Measurements from ENCODE around the gene EDEM1. TPM values are rescaled to one million over a fixed set of nuclear protein-coding genes. Genes with fewer than 3 reads are reported as not detected.
"Not testable (repeated sequence)": the region's sequence is repeated elsewhere in the genome, so short reads cannot be mapped to it uniquely, and the experiment has no call there.

Gene EDEM1
- total RNA-seq, 1 donor from 2014 or later = 62.7 TPM

DNA sequence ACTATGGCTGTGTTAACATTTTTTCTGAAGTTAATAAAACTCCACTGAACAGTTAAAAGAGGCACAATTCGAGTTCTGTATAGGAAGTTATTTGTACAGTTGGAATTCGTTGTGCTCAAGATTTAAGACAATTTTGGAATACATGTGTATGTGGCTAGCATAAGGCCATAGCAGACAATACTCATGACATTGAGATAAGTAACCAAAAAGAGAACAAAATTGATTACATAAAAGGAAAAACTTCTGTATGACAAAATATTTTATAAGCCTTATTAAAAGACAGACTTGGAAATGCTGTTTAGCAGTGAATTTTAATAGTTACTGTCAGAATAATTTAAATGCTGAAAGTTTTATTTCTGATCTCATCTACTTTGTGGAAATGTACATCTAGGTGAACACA is 17.7 kb upstream of the EDEM1 start:
- no peak overlapping the region for H3K27ac Mint-ChIP-seq (ENCODE audit: unreplicated experiment)
- Histone ChIP-seq H3K4me3 (ENCODE audit: insufficient read depth, low read depth, low read length) (no peak overlapping the region), H4K20me1 (ENCODE audit: insufficient read depth, low read length) (peaks cover 52% of the 10 kb centered on the region), H3K9me3 (ENCODE audit: insufficient read depth, low read depth, low read length) (no peaks in the 10 kb centered on the region), H3K4me1 (ENCODE audit: insufficient read depth, low read length) (no peaks in the 10 kb centered on the region), H3K79me2 (ENCODE audit: insufficient read depth, low read length) (peaks cover 60% of the 10 kb centered on the region), H3K27me3 (ENCODE audit: insufficient read depth, low read length) (no peaks in the 10 kb centered on the region), H3K27ac (ENCODE audit: low read depth, low read length) (no peak overlapping the region), H3K9ac (ENCODE audit: low read length) (no peak overlapping the region), H3K36me3 (ENCODE audit: insufficient read depth, low read length) (peaks cover 13% of the 10 kb centered on the region), H3K4me2 (ENCODE audit: low read length) (no peak overlapping the region), H2AFZ (ENCODE audit: low read depth, low read length) (no peak overlapping the region)
- H3K27me3 Mint-ChIP-seq (ENCODE audit: low read depth, unreplicated experiment) = no peaks in the 10 kb centered on the region
- FAIRE-seq (no peak), DNase-seq (ENCODE audit: low read depth) (no peak)
- no peaks in the 10 kb centered on the region for H3K9me3 Mint-ChIP-seq (ENCODE audit: unreplicated experiment)
- H3K4me1 Mint-ChIP-seq (ENCODE audit: low read depth, unreplicated experiment) = peaks cover 11% of the 10 kb centered on the region
- no peak overlapping the region for H3K4me3 Mint-ChIP-seq (ENCODE audit: unreplicated experiment)
- peaks cover 3% of the 10 kb centered on the region for H3K36me3 Mint-ChIP-seq (ENCODE audit: low read depth, unreplicated experiment)
- no peak for TF ChIP-seq EZH2 (IDR thresholded peaks at IDR 0.05; ENCODE audit: insufficient read depth, low read length)
- TF ChIP-seq, protein P1, sequence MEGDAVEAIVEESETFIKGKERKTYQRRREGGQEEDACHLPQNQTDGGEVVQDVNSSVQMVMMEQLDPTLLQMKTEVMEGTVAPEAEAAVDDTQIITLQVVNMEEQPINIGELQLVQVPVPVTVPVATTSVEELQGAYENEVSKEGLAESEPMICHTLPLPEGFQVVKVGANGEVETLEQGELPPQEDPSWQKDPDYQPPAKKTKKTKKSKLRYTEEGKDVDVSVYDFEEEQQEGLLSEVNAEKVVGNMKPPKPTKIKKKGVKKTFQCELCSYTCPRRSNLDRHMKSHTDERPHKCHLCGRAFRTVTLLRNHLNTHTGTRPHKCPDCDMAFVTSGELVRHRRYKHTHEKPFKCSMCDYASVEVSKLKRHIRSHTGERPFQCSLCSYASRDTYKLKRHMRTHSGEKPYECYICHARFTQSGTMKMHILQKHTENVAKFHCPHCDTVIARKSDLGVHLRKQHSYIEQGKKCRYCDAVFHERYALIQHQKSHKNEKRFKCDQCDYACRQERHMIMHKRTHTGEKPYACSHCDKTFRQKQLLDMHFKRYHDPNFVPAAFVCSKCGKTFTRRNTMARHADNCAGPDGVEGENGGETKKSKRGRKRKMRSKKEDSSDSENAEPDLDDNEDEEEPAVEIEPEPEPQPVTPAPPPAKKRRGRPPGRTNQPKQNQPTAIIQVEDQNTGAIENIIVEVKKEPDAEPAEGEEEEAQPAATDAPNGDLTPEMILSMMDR (IDR thresholded peaks at IDR 0.05; ENCODE audit: insufficient read depth, low read depth, low read length) = no peak

DNA sequence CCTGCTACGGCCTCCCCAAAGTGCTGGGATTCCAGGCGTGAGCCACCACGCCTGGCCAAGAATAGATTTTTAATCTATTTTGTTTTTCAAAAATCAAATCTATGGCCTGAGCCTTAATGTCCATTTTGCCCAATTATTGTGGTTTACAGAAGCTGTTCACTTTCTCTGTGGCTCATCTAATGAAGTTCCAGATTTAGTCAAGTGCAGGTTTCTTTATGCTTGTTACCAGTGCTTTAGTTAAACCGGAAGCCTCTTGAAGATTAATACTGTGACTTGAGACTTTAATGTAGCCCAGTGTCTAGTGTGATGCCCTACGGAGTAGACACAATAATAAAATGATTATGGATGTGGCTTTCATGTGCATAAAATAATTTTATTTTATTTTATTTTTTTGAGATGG is 16.5 kb upstream of the EDEM1 start:
- Mint-ChIP-seq H3K36me3 (ENCODE audit: low read depth, unreplicated experiment) (peaks cover 9% of the 10 kb centered on the region), H3K27ac (ENCODE audit: unreplicated experiment) (no peak overlapping the region), H3K4me1 (ENCODE audit: low read depth, unreplicated experiment) (peaks cover 6% of the 10 kb centered on the region), H3K9me3 (ENCODE audit: unreplicated experiment) (no peaks in the 10 kb centered on the region), H3K27me3 (ENCODE audit: low read depth, unreplicated experiment) (no peaks in the 10 kb centered on the region), H3K4me3 (ENCODE audit: unreplicated experiment) (no peak overlapping the region)
- Histone ChIP-seq H3K9ac (ENCODE audit: low read length) (no peak overlapping the region), H3K79me2 (ENCODE audit: insufficient read depth, low read length) (peaks cover 48% of the 10 kb centered on the region), H3K4me3 (ENCODE audit: insufficient read depth, low read depth, low read length) (no peak overlapping the region), H4K20me1 (ENCODE audit: insufficient read depth, low read length) (peaks cover 48% of the 10 kb centered on the region), H3K4me1 (ENCODE audit: insufficient read depth, low read length) (no peaks in the 10 kb centered on the region), H3K9me3 (ENCODE audit: insufficient read depth, low read depth, low read length) (no peaks in the 10 kb centered on the region), H3K27me3 (ENCODE audit: insufficient read depth, low read length) (no peaks in the 10 kb centered on the region), H3K36me3 (ENCODE audit: insufficient read depth, low read length) (peaks cover 21% of the 10 kb centered on the region), H3K4me2 (ENCODE audit: low read length) (no peak overlapping the region), H3K27ac (ENCODE audit: low read depth, low read length) (no peak overlapping the region), H2AFZ (ENCODE audit: low read depth, low read length) (no peak overlapping the region)
- TF ChIP-seq EZH2 (IDR thresholded peaks at IDR 0.05; ENCODE audit: insufficient read depth, low read length) = no peak
- TF ChIP-seq, protein P1 (IDR thresholded peaks at IDR 0.05; ENCODE audit: insufficient read depth, low read depth, low read length) = no peak
- DNase-seq (ENCODE audit: low read depth) = no peak
- no peak for FAIRE-seq

DNA sequence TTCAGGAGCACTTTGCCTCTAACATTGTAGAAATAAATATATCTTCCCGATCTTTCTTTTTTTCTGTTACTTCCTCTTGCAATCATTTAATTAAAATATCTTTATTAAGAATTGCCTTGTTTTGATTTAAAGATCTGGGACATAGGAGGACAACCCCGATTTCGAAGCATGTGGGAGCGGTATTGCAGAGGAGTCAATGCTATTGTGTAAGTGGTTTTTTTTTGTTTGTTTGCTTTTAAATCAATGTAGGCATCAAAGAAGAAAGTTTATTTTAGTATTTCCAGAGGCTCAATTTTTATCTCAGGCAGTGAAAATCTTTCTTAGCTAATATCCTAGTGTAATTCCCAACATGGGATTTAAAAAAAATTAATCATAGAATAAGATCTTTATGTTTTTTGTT is 15.5 kb upstream of the EDEM1 start:
- H3K4me3 Mint-ChIP-seq (ENCODE audit: unreplicated experiment) = no peak overlapping the region

GRCh38 chr3:5179036-5179435 is 8.5 kb upstream of the EDEM1 start:
- H3K4me1 ChIP-seq (ENCODE audit: insufficient read depth, low read length); FAIRE-seq; H3K36me3 Mint-ChIP-seq (ENCODE audit: low read depth, unreplicated experiment); H3K9me3 Mint-ChIP-seq (ENCODE audit: unreplicated experiment); H4K20me1 ChIP-seq (ENCODE audit: insufficient read depth, low read length); H3K4me3 Mint-ChIP-seq (ENCODE audit: unreplicated experiment); DNase-seq (ENCODE audit: low read depth); H3K79me2 ChIP-seq (ENCODE audit: insufficient read depth, low read length); H3K9me3 ChIP-seq (ENCODE audit: insufficient read depth, low read depth, low read length); H3K27me3 Mint-ChIP-seq (ENCODE audit: low read depth, unreplicated experiment); H3K4me1 Mint-ChIP-seq (ENCODE audit: low read depth, unreplicated experiment); H3K9ac ChIP-seq (ENCODE audit: low read length); H3K27ac Mint-ChIP-seq (ENCODE audit: unreplicated experiment); H3K27ac ChIP-seq (ENCODE audit: low read depth, low read length); H3K4me2 ChIP-seq (ENCODE audit: low read length); H3K4me3 ChIP-seq (ENCODE audit: insufficient read depth, low read depth, low read length); H2AFZ ChIP-seq (ENCODE audit: low read depth, low read length); H3K27me3 ChIP-seq (ENCODE audit: insufficient read depth, low read length): not testable (repeated sequence)
- peaks cover 44% of the 10 kb centered on the region for H3K36me3 ChIP-seq (ENCODE audit: insufficient read depth, low read length)

More for the DNA sequence above, 15.5 kb upstream of the EDEM1 start:
- Histone ChIP-seq H3K9ac (ENCODE audit: low read length) (no peak overlapping the region), H3K4me1 (ENCODE audit: insufficient read depth, low read length) (no peaks in the 10 kb centered on the region), H3K4me2 (ENCODE audit: low read length) (no peak overlapping the region), H4K20me1 (ENCODE audit: insufficient read depth, low read length) (peaks cover 38% of the 10 kb centered on the region), H3K27me3 (ENCODE audit: insufficient read depth, low read length) (no peaks in the 10 kb centered on the region), H3K4me3 (ENCODE audit: insufficient read depth, low read depth, low read length) (no peak overlapping the region), H2AFZ (ENCODE audit: low read depth, low read length) (no peak overlapping the region), H3K36me3 (ENCODE audit: insufficient read depth, low read length) (peaks cover 21% of the 10 kb centered on the region), H3K9me3 (ENCODE audit: insufficient read depth, low read depth, low read length) (no peaks in the 10 kb centered on the region), H3K27ac (ENCODE audit: low read depth, low read length) (no peak overlapping the region), H3K79me2 (ENCODE audit: insufficient read depth, low read length) (peaks cover 38% of the 10 kb centered on the region)
- DNase-seq (ENCODE audit: low read depth) (no peak), FAIRE-seq (no peak)
- Mint-ChIP-seq H3K4me1 (ENCODE audit: low read depth, unreplicated experiment) (peaks cover 5% of the 10 kb centered on the region), H3K36me3 (ENCODE audit: low read depth, unreplicated experiment) (peaks cover 9% of the 10 kb centered on the region), H3K27ac (ENCODE audit: unreplicated experiment) (no peak overlapping the region), H3K27me3 (ENCODE audit: low read depth, unreplicated experiment) (no peaks in the 10 kb centered on the region), H3K9me3 (ENCODE audit: unreplicated experiment) (no peaks in the 10 kb centered on the region)
- no peak for TF ChIP-seq EZH2 (IDR thresholded peaks at IDR 0.05; ENCODE audit: insufficient read depth, low read length)
- TF ChIP-seq, protein P1 (IDR thresholded peaks at IDR 0.05; ENCODE audit: insufficient read depth, low read depth, low read length) = no peak
